Cardiac septum (tissue), 1 donor: ENCODE results near the gene AMBRA1. TPM values are rescaled to one million over a fixed set of nuclear protein-coding genes. Genes with fewer than 3 reads are reported as not detected.

Experiments
- DNase-seq: peaks from one replicate; pipeline ENCODE4 v3.0.0-alpha.2; 2020; ENCODE audit warnings: low spot score
- intact Hi-C: fragments of 100-400 bp; cut with DNase I; formaldehyde crosslinking; loops from one replicate; pipeline ENCODE4 v1.14.0; 2022
- long read RNA-seq: library from polyadenylated mRNA; unstranded; transcript quantifications from one replicate; pipeline ENCODE4 v2.0.0, GENCODE V29; 2021
- total RNA-seq: library from RNA; stranded (reverse); fragmentation: NEBNext Ultra II Directional; extraction: Animal tissue kit (Norgen Biotek cat#: 25700); gene quantifications from one replicate; pipeline ENCODE4 v1.2.1, GENCODE V29; 2021
- donor health status: DM: no; HTN: no; CAD: no.

AMBRA1 gene
- 18.0 TPM for total RNA-seq
- long read RNA-seq, partial matches to known transcripts, result 4 of 7 reads
- long read RNA-seq, other reads (novel, unspliced or antisense), result 3 of 7 reads

- intact Hi-C loops, result loop anchor here (1.0 kb wide), 1 partner anchor 24 kb away; the partner anchor contains the start of genes ATG13 and HARBI1
Measured at GRCh38 chr11:46593550-46594373, at the start of gene AMBRA1. AMBRA1 (minus strand) TSS chr11:46594023; CDS start chr11:46548380, 45,643 bp downstream.

GRCh38 chr11:46643531-46643930 lies 49.7 kb upstream of the AMBRA1 start:
- no peak for DNase-seq
- intact Hi-C loops, result no loop called here

More at GRCh38 chr11:46593550-46594373, at the start of gene AMBRA1:
- peak; percentile 93 for DNase-seq

GRCh38 chr11:46642627-46643335 lies 49.0 kb upstream of the AMBRA1 start:
- DNase-seq, result no peak
- intact Hi-C loops, result no loop called here

GRCh38 chr11:46641639-46642038 lies 47.8 kb upstream of the AMBRA1 start:
- no peak for DNase-seq
- intact Hi-C loops, result no loop called here

GRCh38 chr11:46640036-46640788 lies 46.4 kb upstream of the AMBRA1 start:
- intact Hi-C loops, result no loop called here
- DNase-seq, result no peak

- intact Hi-C loops, result no loop called here
- DNase-seq, result no peak
Measured at GRCh38 chr11:46639197-46639839, 45.5 kb upstream of the AMBRA1 start.

GRCh38 chr11:46637546-46637945 lies 43.7 kb upstream of the AMBRA1 start:
- DNase-seq, result no peak
- intact Hi-C loops, result no loop called here

GRCh38 chr11:46635557-46636139 lies 41.8 kb upstream of the AMBRA1 start:
- DNase-seq, result no peak
- intact Hi-C loops, result no loop called here

- DNase-seq, result no peak
- intact Hi-C loops, result no loop called here
Measured at GRCh38 chr11:46633291-46634217, 39.7 kb upstream of the AMBRA1 start.

GRCh38 chr11:46632502-46632901 lies 38.7 kb upstream of the AMBRA1 start:
- DNase-seq, result no peak
- intact Hi-C loops, result no loop called here

- DNase-seq, result no peak
- intact Hi-C loops, result no loop called here
Measured at GRCh38 chr11:46631676-46632075, 37.9 kb upstream of the AMBRA1 start.

GRCh38 chr11:46630237-46630636 lies 36.4 kb upstream of the AMBRA1 start:
- DNase-seq, result no peak
- intact Hi-C loops, result no loop called here

GRCh38 chr11:46628961-46629360 lies 35.1 kb upstream of the AMBRA1 start:
- no peak for DNase-seq
- intact Hi-C loops, result no loop called here

GRCh38 chr11:46625406-46625805 lies 31.6 kb upstream of the AMBRA1 start:
- DNase-seq, result no peak
- intact Hi-C loops, result no loop called here

- intact Hi-C loops, result no loop called here
- DNase-seq, result no peak
Measured at GRCh38 chr11:46618837-46619236, 25.0 kb upstream of the AMBRA1 start.

GRCh38 chr11:46617972-46618314 lies 24.1 kb upstream of the AMBRA1 start:
- no peak for DNase-seq
- intact Hi-C loops, result loop anchor here (1.0 to 2.0 kb wide), 3 partner anchors 25 to 229 kb away; partner anchors contain the start of genes ARHGAP1 and ZNF408

- DNase-seq, result peak; percentile 95
Measured at GRCh38 chr11:46617134-46617971, 23.5 kb upstream of the AMBRA1 start, which contains the start of the genes ATG13 and HARBI1. ATG13 (plus strand) TSS chr11:46617553; CDS start chr11:46644292, 26,739 bp downstream. HARBI1 (minus strand) TSS chr11:46617227; CDS start chr11:46616237, 990 bp downstream.

More at GRCh38 chr11:46617134-46617971, 23.5 kb upstream of the AMBRA1 start, which contains the start of the genes ATG13 and HARBI1:
- intact Hi-C loops, result loop anchor here (1.0 to 2.0 kb wide), 3 partner anchors 24 to 229 kb away; partner anchors contain the start of genes ARHGAP1 and ZNF408
